K562 (cell line): ENCODE results near the gene AGA. TPM values are rescaled to one million over a fixed set of nuclear protein-coding genes. Genes with fewer than 3 reads are reported as not detected.

Source experiments
- BCL6 ChIP-seq: fragments of 250-450 bp; sonication (Bioruptor Pico); IDR thresholded peaks from 2 replicates; pipeline ENCODE4 v1.4.0; 2020
- CBX1 ChIP-seq: sonication (generic); IDR thresholded peaks from 2 replicates; pipeline ENCODE4 v1.6.1; 2016; ENCODE audit warnings: antibody characterized with exemption, low read depth, mild to moderate bottlenecking
- CEBPG ChIP-seq, 3 experiments: fragments of 200-800 bp in 1 of 3; sonication (Bioruptor generic) in 1 of 3; sonication (generic) in 1 of 3; formaldehyde crosslinking in 1 of 3; IDR thresholded peaks in 2 of 3; conservative IDR thresholded peaks in 1 of 3; 2 replicates each; pipeline versions ENCODE4 v1.6.1 to v1.8.0; 2016 to 2022; ENCODE audit warnings: missing compliant biosample characterization in 2 of 3, missing genetic modification characterization in 2 of 3, mild to moderate bottlenecking in 1 of 3, missing genetic modification reagents in 1 of 3
- CTCF ChIP-seq, 3 experiments: IDR thresholded peaks in 2 of 3; conservative IDR thresholded peaks in 1 of 3; 2 replicates each; pipeline ENCODE4 v1.5.1; 2011 to 2012; ENCODE audit warnings: low read length in 3 of 3, mild to moderate bottlenecking in 3 of 3, control low read depth in 2 of 3, improper control_type of control experiment in 1 of 3, inconsistent platforms in 1 of 3, low read depth in 1 of 3, mixed read lengths in 1 of 3, moderate library complexity in 1 of 3; ENCODE audit not compliant: insufficient read depth in 2 of 3
- E2F3 ChIP-seq: fragments of 250-450 bp; sonication (Bioruptor Pico); IDR thresholded peaks from 2 replicates; pipeline ENCODE4 v1.4.0; 2020; ENCODE audit warnings: mild to moderate bottlenecking
- GATAD2B ChIP-seq: fragments of 450-650 bp; IDR thresholded peaks from 2 replicates; pipeline ENCODE4 v1.6.1; 2017; ENCODE audit warnings: mild to moderate bottlenecking, borderline replicate concordance
- HOXB6 ChIP-seq: fragments of 250-450 bp; sonication (Bioruptor Pico); IDR thresholded peaks from 2 replicates; pipeline ENCODE4 v1.5.1; 2022; ENCODE audit warnings: mild to moderate bottlenecking, borderline replicate concordance
- MBD1 ChIP-seq: fragments of 250-450 bp; sonication (Bioruptor Pico); IDR thresholded peaks from 2 replicates; pipeline ENCODE4 v1.8.0; 2022; ENCODE audit warnings: inconsistent platforms
- POLR2B ChIP-seq: fragments of 450-650 bp; IDR thresholded peaks from 2 replicates; pipeline ENCODE4 v1.6.1; 2018; ENCODE audit warnings: low read depth; ENCODE audit not compliant: partially characterized antibody
- SETDB1 ChIP-seq: IDR thresholded peaks from one replicate; pipeline ENCODE4 v1.6.1; 2012; ENCODE audit warnings: low read length, control low read depth, inconsistent platforms
- SMAD3 ChIP-seq: fragments of 450-650 bp; formaldehyde crosslinking; conservative IDR thresholded peaks from 2 replicates; pipeline ENCODE4 v1.4.0; 2020; ENCODE audit warnings: mild to moderate bottlenecking
- TRIM24 ChIP-seq, 2 experiments: fragments of 450-650 bp; IDR thresholded peaks; 2 replicates each; pipeline ENCODE4 v1.6.1; 2016
- ZBTB26 ChIP-seq: fragments of 450-650 bp; formaldehyde crosslinking; IDR thresholded peaks from 2 replicates; pipeline ENCODE4 v1.4.0; 2022; ENCODE audit warnings: missing genetic modification characterization
- ZNF407 ChIP-seq: fragments of 450-650 bp; IDR thresholded peaks from 2 replicates; pipeline ENCODE4 v1.6.1; 2016; ENCODE audit warnings: low read depth
- polyA plus RNA-seq, 8 experiments: library from polyadenylated mRNA; depleted of rRNA in 4 of 8; stranded (reverse) in 5 of 8; unstranded in 3 of 8; fragments of >200 nt; fragmentation: Nextera tagmentation in 2 of 8; fragmentation: Illumina TruSeq in 1 of 8; extraction: Ambion mirVana in 2 of 8; extraction: Trizol in 1 of 8; gene quantifications; 2 replicates each; pipeline versions ENCODE4 v1.2.1 to v1.2.3, GENCODE V29; 2011 to 2014; ENCODE audit warnings: inconsistent platforms in 1 of 8, missing spikeins in 1 of 8
- total RNA-seq, 7 experiments: library from RNA; depleted of rRNA in 6 of 7; stranded (reverse); fragments of >200 nt in 6 of 7; fragmentation: Illumina TruSeq in 2 of 7; extraction: Trizol in 2 of 7; gene quantifications; 2 replicates each; pipeline versions ENCODE4 v1.2.1 to v1.2.3, GENCODE V29; 2011 to 2021; ENCODE audit warnings: low replicate concordance in 1 of 7

Gene AGA
- total and polyA plus RNA-seq, 9 of the 15 experiments (the other 6 are each of a cell fraction or from before 2014, with no cell fraction given) = 8.5 to 25.0 (median 12.6) TPM

GRCh38 chr4:177441803-177442622 is at the start of gene AGA (continued):
- no peak for TF ChIP-seq ZNF407
- TF ChIP-seq MBD1 (CRISPR knock-in tag) = no peak
- peak; percentile 88 for TF ChIP-seq POLR2B
- TF ChIP-seq CTCF (IDR thresholded peaks at IDR 0.05 in 2 of 3, conservative IDR thresholded peaks at IDR 0.05 in 1 of 3; ENCODE audit: insufficient read depth in 2 of 3, low read depth in 1 of 3, low read length in 3 of 3) = 0 out of 6 replicates have a peak, but pooled peaks of 1 of the 3 experiments have one; percentile 1
- no peak for TF ChIP-seq HOXB6
- TF ChIP-seq ZBTB26 (CRISPR knock-in tag) = no peak
- TF ChIP-seq SMAD3 (CRISPR knock-in tag) = no peak
- no peak; the same call in 1 of the 2 replicates for TF ChIP-seq E2F3 (CRISPR knock-in tag)
- TF ChIP-seq TRIM24 (IDR thresholded peaks at IDR 0.05) = 0 out of 4 replicates have a peak, but pooled peaks of 1 of the 2 experiments have one; percentile 47
- no peak for TF ChIP-seq CEBPG (CRISPR knock-in tag; IDR thresholded peaks at IDR 0.05)
- no peak for TF ChIP-seq CEBPG (tag; conservative IDR thresholded peaks at IDR 0.05 in 1 of 2, IDR thresholded peaks at IDR 0.05 in 1 of 2)
- no peak for TF ChIP-seq GATAD2B
- peak; percentile 50; the same call in 1 of the 2 replicates for TF ChIP-seq CBX1
- TF ChIP-seq BCL6 (CRISPR knock-in tag) = no peak
- TF ChIP-seq SETDB1 = no peak
